HEK293T (cell line): ENCODE results near the gene UNC13D.

Source experiments
- CTCF ChIA-PET: fragments of 350-600 bp; formaldehyde crosslinking; extraction: SDS; loops from one replicate; lab custom pipeline; 2021; ENCODE audit warnings: antibody characterized with exemption, inconsistent platforms; lab: Yijun Ruan, JAX
- POLR2A ChIA-PET: fragments of 350-600 bp; formaldehyde crosslinking; extraction: SDS; loops from one replicate; lab custom pipeline; 2020; ENCODE audit warnings: antibody characterized with exemption, inconsistent platforms; lab: Yijun Ruan, JAX
- DNase-seq: peaks from one replicate; pipeline ENCODE4 v3.0.0; 2012; ENCODE audit warnings: mixed read lengths; ENCODE audit errors: extremely low spot score
- ARNT ChIP-seq: fragments of 450-650 bp; IDR thresholded peaks from 2 replicates; pipeline ENCODE4 v1.6.1; 2017; ENCODE audit warnings: mild to moderate bottlenecking
- BHLHE40 ChIP-seq: fragments of 450-650 bp; IDR thresholded peaks from 2 replicates; pipeline ENCODE4 v1.6.1; 2016; ENCODE audit warnings: mild to moderate bottlenecking, moderate library complexity, borderline replicate concordance
- CTBP1 ChIP-seq: fragments of 450-650 bp; IDR thresholded peaks from 2 replicates; pipeline ENCODE4 v1.6.1; 2016; ENCODE audit warnings: borderline replicate concordance
- ELF4 ChIP-seq: fragments of 450-650 bp; IDR thresholded peaks from 2 replicates; pipeline ENCODE4 v1.6.1; 2017; ENCODE audit warnings: antibody characterized with exemption
- FOXA1 ChIP-seq: fragments of 450-650 bp; IDR thresholded peaks from 2 replicates; pipeline ENCODE4 v1.6.1; 2016; ENCODE audit warnings: mild to moderate bottlenecking
- FOXK2 ChIP-seq: fragments of 450-650 bp; IDR thresholded peaks from 2 replicates; pipeline ENCODE4 v1.6.1; 2016; ENCODE audit warnings: mild to moderate bottlenecking
- FOXM1 ChIP-seq: fragments of 450-650 bp; IDR thresholded peaks from 2 replicates; pipeline ENCODE4 v1.6.1; 2017; ENCODE audit warnings: mild to moderate bottlenecking, borderline replicate concordance
- HDGF ChIP-seq: fragments of 450-650 bp; IDR thresholded peaks from 2 replicates; pipeline ENCODE4 v1.6.1; 2017; ENCODE audit warnings: antibody characterized with exemption, borderline replicate concordance
- L3MBTL2 ChIP-seq: fragments of 450-650 bp; conservative IDR thresholded peaks from 2 replicates; pipeline ENCODE4 v1.6.1; 2016; ENCODE audit warnings: mild to moderate bottlenecking
- LEF1 ChIP-seq: fragments of 450-650 bp; IDR thresholded peaks from 2 replicates; pipeline ENCODE4 v1.6.1; 2017; ENCODE audit warnings: mild to moderate bottlenecking, borderline replicate concordance
- NFRKB ChIP-seq: fragments of 450-650 bp; IDR thresholded peaks from 2 replicates; pipeline ENCODE4 v1.6.1; 2016; ENCODE audit warnings: mild to moderate bottlenecking, moderate library complexity
- PKNOX1 ChIP-seq: fragments of 450-650 bp; IDR thresholded peaks from 2 replicates; pipeline ENCODE4 v1.6.1; 2016
- SP1 ChIP-seq: fragments of 450-650 bp; IDR thresholded peaks from 2 replicates; pipeline ENCODE4 v1.6.1; 2017
- SUZ12 ChIP-seq: fragments of 450-650 bp; IDR thresholded peaks from 2 replicates; pipeline ENCODE4 v1.6.1; 2016; ENCODE audit warnings: mild to moderate bottlenecking
- TARDBP ChIP-seq: fragments of 450-650 bp; IDR thresholded peaks from 2 replicates; pipeline ENCODE4 v1.6.1; 2016
- ZNF384 ChIP-seq: fragments of 450-650 bp; IDR thresholded peaks from 2 replicates; pipeline ENCODE4 v1.6.1; 2016

Gene UNC13D

GRCh38 chr17:75880266-75880665, 36.1 kb upstream of the UNC13D start:
- TF ChIP-seq ELF4 (no peak), SP1 (no peak), SUZ12 (no peak), TARDBP (no peak), CTBP1 (no peak), PKNOX1 (no peak), LEF1 (no peak), NFRKB (no peak), L3MBTL2 (no peak), FOXM1 (no peak), FOXK2 (no peak), ZNF384 (no peak), FOXA1 (no peak), ARNT (no peak)
- ChIA-PET POLR2A (interaction anchor here (0.9 to 1.7 kb wide), 2 partner anchors 17 to 24 kb away, joined by 4 to 7 read pairs; partner anchors contain the start of genes TRIM65 and WBP2), CTCF (interaction anchor here (0.9 kb wide), 1 partner anchor 25 kb away, joined by 3 read pairs; the partner anchor contains the start of gene WBP2)
- no peak for DNase-seq

- CTCF ChIA-PET, result interaction anchor here (0.7 to 1.5 kb wide), 6 partner anchors 11 to 134 kb away, joined by 3 to 7 read pairs (median 5); no protein-coding TSS in a partner anchor
- no peak for TF ChIP-seq ELF4
- peak; percentile 65; the same call in 1 of the 2 replicates for TF ChIP-seq LEF1
- DNase-seq, result peak; percentile 42
- POLR2A ChIA-PET, result interaction anchor here (1.0 to 4.4 kb wide), 5 partner anchors 15 to 98 kb away, joined by 3 to 26 read pairs (median 7); partner anchors contain the start of genes TRIM65 and WBP2
These were observed 34.2 kb upstream of the UNC13D start, which contains the start of gene TRIM47 for GRCh38 chr17:75878174-75878998. Gene TRIM47, minus strand, starts transcription at chr17:75878581. Its CDS starts 33 bp downstream, at chr17:75878548.

- POLR2A ChIA-PET, result interaction anchor here (0.9 to 4.4 kb wide), 5 partner anchors 16 to 98 kb away, joined by 3 to 26 read pairs (median 4); partner anchors contain the start of genes TRIM65 and WBP2
- DNase-seq, result peak; percentile 85
- TF ChIP-seq FOXK2 (no peak), ARNT (0 out of 2 replicates have a peak, but pooled peaks have one; percentile 34)
- CTCF ChIA-PET, result interaction anchor here (0.9 to 1.5 kb wide), 4 partner anchors 17 to 22 kb away, joined by 3 to 10 read pairs (median 6); no protein-coding TSS in a partner anchor
These were observed 33.6 kb upstream of the UNC13D start for GRCh38 chr17:75877752-75878173.

- POLR2A ChIA-PET, result interaction anchor here (0.9 to 4.4 kb wide), 4 partner anchors 16 to 27 kb away, joined by 3 to 26 read pairs (median 6); partner anchors contain the start of genes TRIM65 and WBP2
- CTCF ChIA-PET, result interaction anchor here (0.6 to 1.5 kb wide), 5 partner anchors 16 to 649 kb away, joined by 3 to 10 read pairs (median 4); no protein-coding TSS in a partner anchor
- no peak for DNase-seq
- TF ChIP-seq BHLHE40 (no peak), FOXK2 (no peak), HDGF (no peak), ARNT (no peak), ZNF384 (no peak), FOXA1 (no peak), SP1 (no peak), ELF4 (no peak), NFRKB (no peak), SUZ12 (no peak), PKNOX1 (no peak), TARDBP (no peak), CTBP1 (no peak), LEF1 (no peak), L3MBTL2 (no peak), FOXM1 (no peak)
These were observed 32.9 kb upstream of the UNC13D start for GRCh38 chr17:75876938-75877751.

GRCh38 chr17:75876190-75876937, 32.2 kb upstream of the UNC13D start:
- ChIA-PET POLR2A (interaction anchor here (1.0 to 4.4 kb wide), 3 partner anchors 20 to 92 kb away, joined by 3 to 26 read pairs (median 8); partner anchors contain the start of genes TRIM65, UNK and WBP2), CTCF (interaction anchor here (1.0 to 1.7 kb wide), 2 partner anchors 15 to 204 kb away, joined by 3 to 6 read pairs; no protein-coding TSS in a partner anchor)
- DNase-seq, result no peak
- TF ChIP-seq LEF1, result no peak
- no peak for TF ChIP-seq ARNT
- TF ChIP-seq L3MBTL2, result no peak
- TF ChIP-seq BHLHE40, result no peak
- TF ChIP-seq FOXM1, result no peak
- TF ChIP-seq ZNF384, result no peak
- TF ChIP-seq ELF4, result no peak
- TF ChIP-seq PKNOX1, result no peak
- no peak for TF ChIP-seq FOXK2
- TF ChIP-seq HDGF, result no peak
- TF ChIP-seq SP1, result no peak
- TF ChIP-seq TARDBP, result no peak
- TF ChIP-seq SUZ12, result no peak
- no peak for TF ChIP-seq CTBP1
